GM23338 (cell line): ENCODE data around the gene OR1J4.

Source experiments
- CREB1 ChIP-seq: fragments of 250-450 bp; sonication (Bioruptor Pico); IDR thresholded peaks from 2 replicates; pipeline ENCODE4 v1.5.0; 2020; ENCODE audit warnings: low read depth, mild to moderate bottlenecking, moderate library complexity
- CTCF ChIP-seq, 2 experiments: fragments of 200-600 bp in 1 of 2; sonication (generic) in 1 of 2; conservative IDR thresholded peaks; 2 replicates each; pipeline versions ENCODE4 v1.5.1 to v1.6.1; 2016 to 2017; ENCODE audit warnings: antibody characterized with exemption in 2 of 2, low read depth in 2 of 2, mild to moderate bottlenecking in 2 of 2, moderate library complexity in 1 of 2
- EZH2 ChIP-seq: fragments of 200-600 bp; sonication (generic); IDR thresholded peaks from one replicate; pipeline ENCODE4 v1.8.0; 2017; ENCODE audit warnings: antibody characterized with exemption, mild to moderate bottlenecking, low read depth; ENCODE audit not compliant: unreplicated experiment
- EZH2phosphoT487 ChIP-seq: fragments of 200-600 bp; sonication (generic); IDR thresholded peaks from one replicate; pipeline ENCODE4 v1.8.1; 2018; ENCODE audit warnings: antibody characterized with exemption; ENCODE audit not compliant: unreplicated experiment
- POLR2AphosphoS5 ChIP-seq: IDR thresholded peaks from 2 replicates; pipeline ENCODE4 v1.6.1; 2016; ENCODE audit warnings: antibody characterized with exemption, low read depth
- REST ChIP-seq: IDR thresholded peaks from one replicate; pipeline ENCODE4 v1.6.1; 2018; ENCODE audit warnings: antibody characterized with exemption; ENCODE audit not compliant: unreplicated experiment
- ZNF114 ChIP-seq: fragments of 250-450 bp; sonication (Bioruptor Pico); IDR thresholded peaks from 2 replicates; pipeline ENCODE4 v1.5.0; 2020; ENCODE audit warnings: mild to moderate bottlenecking, moderate library complexity

DNA sequence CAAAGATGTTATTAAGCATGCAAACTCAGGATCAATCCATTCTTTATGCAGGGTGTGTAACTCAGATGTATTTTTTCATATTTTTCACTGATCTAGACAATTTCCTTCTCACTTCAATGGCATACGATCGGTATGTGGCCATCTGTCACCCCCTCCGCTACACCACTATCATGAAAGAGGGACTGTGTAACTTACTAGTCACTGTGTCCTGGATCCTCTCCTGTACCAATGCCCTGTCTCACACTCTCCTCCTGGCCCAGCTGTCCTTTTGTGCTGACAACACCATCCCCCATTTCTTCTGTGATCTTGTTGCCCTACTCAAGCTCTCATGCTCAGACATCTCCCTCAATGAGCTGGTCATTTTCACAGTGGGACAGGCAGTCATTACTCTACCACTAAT is 435 bp downstream of the OR1J4 start:
- no peak for TF ChIP-seq ZNF114 (CRISPR knock-in tag)
- TF ChIP-seq CTCF (conservative IDR thresholded peaks at IDR 0.05; ENCODE audit: low read depth in 2 of 2) = no peak
- TF ChIP-seq EZH2 = no peak
- no peak for TF ChIP-seq REST
- no peak for TF ChIP-seq EZH2phosphoT487
- TF ChIP-seq POLR2AphosphoS5 = no peak
- no peak for TF ChIP-seq CREB1 (CRISPR knock-in tag)
